ENCODE data around the gene MAP1B.
A peak's percentile ranks its signal among the peaks of the same experiment; 100 is the strongest.
"Not testable (repeated sequence)": the region's sequence is repeated elsewhere in the genome, so short reads cannot be mapped to it uniquely, and the experiment has no call there.

The MAP1B gene

GRCh38 chr5:72107131-72107900, at the start of gene MAP1B:
MAP1B (plus strand) TSS chr5:72107475; CDS start chr5:72107532, 57 bp downstream.
- peak; percentile 85 for DNase-seq

DNA sequence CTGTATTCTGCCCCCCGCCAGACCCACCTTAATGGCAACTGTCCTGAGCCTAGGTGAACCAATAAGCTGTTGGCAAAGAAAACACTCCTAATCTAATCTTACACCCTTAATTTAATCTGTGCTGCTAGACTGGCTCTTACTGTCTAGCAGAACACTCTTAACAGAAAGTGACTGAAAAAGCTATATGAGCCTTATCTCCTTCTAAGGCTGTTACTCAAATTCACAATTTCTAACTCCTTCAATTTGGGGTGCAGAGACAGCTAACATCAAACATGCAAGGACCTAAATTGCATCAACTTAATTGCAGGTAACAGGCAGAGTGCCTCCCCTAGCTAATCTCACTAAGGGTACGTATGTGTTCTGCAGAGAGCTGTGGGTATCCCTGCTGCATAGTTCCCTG, 49.5 kb upstream of the MAP1B start:
- DNase-seq = no peak

DNA sequence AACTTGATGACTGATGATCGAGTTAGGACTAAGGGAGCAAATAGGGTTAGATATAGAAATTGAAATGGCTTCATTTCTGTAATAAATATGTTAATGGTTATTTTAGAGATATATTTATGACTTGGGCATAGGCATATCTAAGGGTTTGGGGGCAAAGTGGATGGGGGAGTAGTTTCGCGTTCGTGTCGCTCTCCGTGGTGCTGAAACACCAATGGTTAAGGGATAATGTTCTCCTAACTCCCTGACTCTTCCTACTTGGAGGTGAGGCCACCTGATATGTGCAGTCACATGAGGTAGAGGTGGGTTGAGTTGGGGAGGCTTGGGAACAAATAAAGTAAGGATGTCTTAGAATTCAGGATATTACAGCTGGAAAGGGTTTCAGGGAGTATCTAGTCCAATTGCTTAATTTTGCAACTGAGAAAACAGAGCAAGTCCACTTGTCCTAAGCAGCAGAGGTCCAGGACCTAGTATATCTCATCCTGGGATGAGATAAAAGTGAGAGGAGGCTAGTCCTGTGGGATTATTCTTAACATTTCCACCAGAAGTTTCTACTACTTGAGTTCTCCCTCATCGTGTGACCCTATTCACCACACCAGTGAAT, 44.0 kb upstream of the MAP1B start:
- DNase-seq = no peak

GRCh38 chr5:72064801-72065570, 42.3 kb upstream of the MAP1B start:
- DNase-seq = peak; percentile 29

GRCh38 chr5:72065751-72066255, 41.5 kb upstream of the MAP1B start:
- peak; percentile 74 for DNase-seq

- DNase-seq = no peak
Measured at GRCh38 chr5:72066705-72067107, 40.6 kb upstream of the MAP1B start.

DNA sequence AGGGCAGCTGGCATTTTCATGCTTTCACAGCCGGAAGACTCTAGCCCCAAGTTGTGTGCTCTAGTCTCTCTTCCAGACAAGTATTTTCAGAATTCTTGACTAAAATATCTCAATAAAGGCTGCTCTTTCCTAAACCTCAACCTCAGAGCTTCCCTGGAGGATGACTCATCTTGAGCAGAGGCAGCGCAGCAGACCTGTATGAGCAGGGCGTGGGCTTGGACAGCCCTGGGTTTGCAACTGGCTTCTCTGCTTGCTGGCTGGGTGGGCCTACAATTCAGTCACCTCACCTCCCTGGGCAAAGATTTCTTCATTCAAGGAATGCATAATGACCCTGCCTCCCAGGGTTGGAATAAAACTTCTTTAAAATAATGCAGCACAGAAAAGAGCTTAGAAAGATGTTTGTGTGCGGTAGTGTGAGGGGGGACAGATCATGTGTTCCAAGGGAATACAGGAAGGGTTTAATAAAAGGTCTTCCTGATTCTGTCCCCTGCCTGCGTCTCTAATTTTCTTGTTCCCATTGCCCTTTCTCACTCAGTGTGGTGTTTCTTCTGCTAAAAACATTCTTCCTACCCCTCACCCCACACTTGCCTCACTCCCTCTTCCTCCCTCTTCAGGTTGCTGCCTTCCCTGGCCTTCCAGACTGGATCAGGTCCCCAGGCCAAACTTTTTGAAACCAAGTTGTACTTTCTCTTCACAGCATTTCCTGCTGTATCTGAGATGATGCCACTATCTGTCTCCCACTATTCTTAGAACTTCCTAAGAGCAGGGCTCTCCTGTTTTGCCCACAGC, 39.4 kb upstream of the MAP1B start:
- DNase-seq = no peak

DNA sequence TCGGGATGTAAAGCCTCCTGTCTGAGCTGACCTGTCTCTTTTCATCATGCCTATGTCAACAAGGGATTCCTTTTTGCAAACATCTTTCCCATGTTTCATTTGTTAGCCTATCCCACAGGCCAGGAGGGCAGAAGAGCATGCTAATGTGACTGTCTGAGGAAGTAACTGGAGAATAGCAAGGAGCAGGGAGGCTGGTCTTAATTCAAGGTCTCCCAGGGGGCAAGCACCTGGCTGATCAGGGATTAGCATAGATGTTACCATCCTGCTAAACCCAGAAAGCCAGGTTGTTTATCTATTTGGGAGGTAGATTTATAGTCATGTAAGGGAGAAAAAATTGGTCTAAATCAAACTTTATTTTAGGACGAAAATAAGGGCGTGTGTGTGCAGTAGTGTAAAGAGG, 36.7 kb upstream of the MAP1B start:
- DNase-seq = no peak

DNA sequence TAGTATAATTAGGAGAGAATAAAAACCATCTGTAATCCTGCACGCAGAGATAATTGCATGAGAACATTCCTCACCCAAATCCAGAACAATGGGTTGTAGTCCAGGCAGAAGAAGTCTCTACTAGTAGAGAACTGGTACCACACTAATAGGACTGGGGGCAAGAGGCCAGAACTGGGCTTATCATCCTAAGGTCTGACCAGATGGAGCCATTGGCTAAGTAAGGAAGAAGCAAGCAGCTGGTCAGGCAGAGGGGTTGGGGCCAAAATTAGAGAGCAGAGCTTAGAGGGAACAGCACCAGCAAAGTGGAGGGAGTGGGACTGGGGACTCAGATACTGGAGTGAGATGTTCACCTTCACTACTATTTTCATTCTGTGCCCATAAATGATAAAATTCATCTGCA, 35.4 kb upstream of the MAP1B start:
- DNase-seq = no peak

GRCh38 chr5:72074251-72074650, 33.0 kb upstream of the MAP1B start:
- no peak for DNase-seq

- no peak for DNase-seq
Measured at GRCh38 chr5:72075461-72075860, 31.8 kb upstream of the MAP1B start.

- DNase-seq = no peak
Measured at GRCh38 chr5:72076621-72077300, 30.5 kb upstream of the MAP1B start.

GRCh38 chr5:72077390-72077789, 29.9 kb upstream of the MAP1B start:
- no peak for DNase-seq

DNA sequence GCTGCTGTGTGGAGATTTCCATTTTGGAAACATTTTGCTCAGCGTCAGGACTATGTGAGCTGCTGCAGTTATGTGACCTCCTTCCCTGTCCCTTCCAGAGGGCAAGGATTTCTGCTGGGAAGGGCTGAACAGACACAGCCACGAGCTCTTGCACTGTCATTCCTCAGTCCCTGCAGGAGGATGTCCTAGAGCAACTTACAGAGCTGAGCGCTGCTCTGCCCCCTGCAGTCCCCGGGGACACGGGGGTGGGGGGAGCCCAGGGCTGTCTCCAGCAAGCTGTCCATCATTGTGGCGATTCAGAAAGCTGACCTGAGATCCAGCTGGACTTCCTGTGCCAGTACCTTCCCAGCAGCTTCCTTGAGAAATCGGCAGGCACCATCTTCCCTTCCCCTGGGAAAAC, 28.0 kb upstream of the MAP1B start:
- no peak for DNase-seq

- no peak for DNase-seq
Measured at GRCh38 chr5:72082048-72082447, 25.2 kb upstream of the MAP1B start.

- DNase-seq = no peak
Measured at GRCh38 chr5:72084876-72085275, 22.4 kb upstream of the MAP1B start.

DNA sequence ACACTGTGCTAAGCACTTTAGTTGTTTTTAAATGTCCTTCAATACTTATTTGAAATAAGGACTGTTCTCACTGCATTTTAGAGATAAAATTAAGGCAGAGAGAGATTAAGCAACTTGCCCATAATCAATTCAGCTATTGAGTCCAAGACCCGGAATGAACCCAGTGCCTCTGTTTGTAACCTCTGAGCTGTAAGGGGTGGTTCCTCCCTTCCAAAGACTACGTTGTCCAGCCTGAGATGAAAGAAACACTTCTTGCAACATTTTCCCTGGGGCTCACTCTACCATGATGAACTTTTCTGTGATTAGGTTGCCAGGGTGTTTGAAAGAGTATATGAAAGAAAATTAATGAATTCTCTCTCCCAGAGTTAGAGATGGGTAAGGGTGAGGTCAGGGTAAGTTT, 22.0 kb upstream of the MAP1B start:
- DNase-seq = no peak

GRCh38 chr5:72089713-72090112, 17.6 kb upstream of the MAP1B start:
- DNase-seq = not testable (repeated sequence)

- DNase-seq = no peak
Measured at GRCh38 chr5:72092074-72092473, 15.2 kb upstream of the MAP1B start.

- no peak for DNase-seq
Measured at GRCh38 chr5:72093217-72093616, 14.1 kb upstream of the MAP1B start.

- DNase-seq = no peak
Measured at GRCh38 chr5:72093824-72094223, 13.5 kb upstream of the MAP1B start.

DNA sequence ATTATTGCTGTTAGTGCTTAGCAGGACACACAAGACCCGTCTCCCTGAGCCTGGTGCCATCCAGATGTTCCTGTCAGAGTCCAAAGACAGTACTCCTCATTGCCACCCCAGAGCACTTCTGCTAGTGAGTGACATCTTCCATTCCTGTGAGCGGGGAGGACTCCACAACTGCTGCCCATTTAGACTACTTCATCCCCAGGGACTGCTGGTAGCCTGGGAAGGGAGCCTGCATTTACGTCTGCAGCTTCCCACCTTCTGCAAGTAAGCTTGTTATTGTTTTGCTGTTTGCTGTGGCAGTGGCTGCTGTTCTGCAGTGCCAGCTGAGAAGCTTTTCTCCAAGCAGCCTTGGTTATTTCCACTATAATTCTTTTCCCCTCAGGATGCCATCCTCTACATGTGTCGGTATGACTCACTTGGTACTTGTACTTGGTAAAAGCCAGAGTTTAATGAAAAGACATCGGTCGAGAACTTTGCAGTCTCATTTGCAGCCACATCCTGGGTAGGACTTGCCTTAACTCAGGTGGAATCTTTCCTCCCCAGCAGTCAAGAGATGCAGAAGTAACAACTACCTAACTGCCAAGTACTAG, 10.6 kb upstream of the MAP1B start:
- DNase-seq = no peak
